ENCODE data around the gene HOMEZ. TPM values are rescaled to one million over a fixed set of nuclear protein-coding genes. Genes with fewer than 3 reads are reported as not detected.

Gene HOMEZ
- total and polyA plus RNA-seq, 2 of the 8 experiments (the other 6 are each of a cell fraction or from before 2014, with no cell fraction given): 9.1 to 15.9 TPM

DNA sequence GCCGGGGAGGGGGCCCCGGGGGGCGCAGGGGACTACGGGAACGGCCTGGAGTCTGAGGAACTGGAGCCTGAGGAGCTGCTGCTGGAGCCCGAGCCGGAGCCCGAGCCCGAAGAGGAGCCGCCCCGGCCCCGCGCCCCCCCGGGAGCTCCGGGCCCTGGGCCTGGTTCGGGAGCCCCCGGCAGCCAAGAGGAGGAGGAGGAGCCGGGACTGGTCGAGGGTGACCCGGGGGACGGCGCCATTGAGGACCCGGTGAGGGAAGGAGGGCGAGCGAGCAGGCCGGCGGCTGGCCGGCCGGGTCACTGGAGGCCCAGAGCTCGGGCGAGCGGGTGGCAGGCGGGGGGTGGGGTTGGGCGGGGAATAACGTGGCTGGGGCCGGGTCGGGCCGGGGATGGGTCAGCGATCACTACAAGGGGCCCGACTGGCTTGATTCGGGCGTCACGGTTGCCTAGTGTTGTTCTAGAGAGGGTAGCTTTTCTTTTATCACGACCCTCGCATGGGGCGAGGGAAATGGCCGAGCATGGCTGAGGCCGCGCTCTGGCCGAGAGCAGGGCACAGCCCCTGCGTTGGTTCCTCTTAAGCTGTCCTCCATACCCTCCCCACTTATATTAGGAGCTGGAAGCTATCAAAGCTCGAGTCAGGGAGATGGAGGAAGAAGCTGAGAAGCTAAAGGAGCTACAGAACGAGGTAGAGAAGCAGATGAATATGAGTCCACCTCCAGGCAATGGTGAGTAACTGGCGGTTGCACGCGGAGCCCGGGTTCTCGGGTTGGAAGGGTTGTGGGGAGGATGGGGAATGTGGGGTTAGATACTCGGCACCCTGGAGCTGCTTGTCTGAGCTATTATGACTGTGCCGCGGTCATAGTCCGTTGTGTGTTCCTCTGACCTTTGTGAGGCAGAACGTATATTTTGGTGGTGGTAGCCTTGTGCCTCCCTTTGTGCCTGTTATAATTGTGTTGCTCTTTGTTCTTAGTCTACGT, 35.9 kb upstream of the HOMEZ start:
- peak overlapping the region; percentile 18; the same call in 1 of the 2 replicates for H2BK12ac ChIP-seq (ENCODE audit: low read depth, low read length)
- peak overlapping the region; percentile 89 for H4K5ac ChIP-seq (ENCODE audit: insufficient read length, low read depth, low read length)
- no peak overlapping the region for H2AFZ ChIP-seq (ENCODE audit: low read length)
- peaks cover 10% of the 10 kb centered on the region; the same call in 1 of the 2 replicates for H3K79me1 ChIP-seq (ENCODE audit: low read depth, low read length)
- 3% methylated on average over 36 of the region's 64 CpGs; no CpG with 5 or more reads in 1 of the 2 experiments for WGBS, 2 experiments (ENCODE audit: extremely low coverage in 1 of 2, insufficient coverage in 1 of 2, insufficient read length in 1 of 2, insufficient replicate concordance in 2 of 2, low coverage in 1 of 2, low lambda C conversion rate in 2 of 2, missing lambda C conversion rate in 1 of 2)
- peak overlapping the region; percentile 79 for H4K91ac ChIP-seq (replicated peaks; ENCODE audit: insufficient read length, low read length)
- no peaks in the 10 kb centered on the region for H3K9me3 ChIP-seq (ENCODE audit: insufficient read depth in 2 of 2, low read depth in 1 of 2, low read length in 1 of 2)
- H3K18ac ChIP-seq (ENCODE audit: extremely low read depth, low read length): peak overlapping the region; percentile 43; the same call in 1 of the 2 replicates
- H2BK15ac ChIP-seq (ENCODE audit: low read length): no peak overlapping the region
- H3K4me1 ChIP-seq (replicated peaks in 1 of 4; ENCODE audit: control insufficient read depth in 3 of 4, insufficient read depth in 4 of 4, low read length in 3 of 4): peaks cover 0 to 6% (median 2%) of the 10 kb centered on the region in 4 experiments; a peak in 6 of 7 replicates
- H3K4ac ChIP-seq (replicated peaks; ENCODE audit: insufficient read length, low read depth, low read length): no peak overlapping the region
- peak overlapping the region; percentile 36 for H2BK5ac ChIP-seq (ENCODE audit: low read depth, low read length)
- ChIA-PET CTCF (ENCODE audit: partially characterized antibody) (interaction anchor here (0.7 to 3.8 kb wide), 28 partner anchors 9 to 262 kb away, joined by 3 to 28 read pairs (median 3); partner anchors contain the start of genes BCL2L2 and SLC22A17), POLR2A (ENCODE audit: partially characterized antibody) (interaction anchor here (0.5 to 4.7 kb wide), 38 partner anchors 8 to 456 kb away, joined by 3 to 48 read pairs (median 5); partner anchors contain the start of genes ACIN1, AP1G2, BCL2L2 and CMTM5)
- peak overlapping the region; percentile 96 to 100 (median 99) for H3K4me3 ChIP-seq (ENCODE audit: extremely low read depth in 1 of 4, insufficient read depth in 2 of 4, low read depth in 3 of 4, low read length in 4 of 4)
- peak overlapping the region; percentile 83 for H3K27ac ChIP-seq (ENCODE audit: low read depth, low read length)
- no peaks in the 10 kb centered on the region for H4K20me1 ChIP-seq (replicated peaks in 1 of 2; ENCODE audit: control insufficient read depth in 1 of 2, insufficient read depth in 2 of 2, low read length in 2 of 2)
- H3K9ac ChIP-seq (replicated peaks in 1 of 4; ENCODE audit: extremely low read depth in 1 of 4, low read depth in 3 of 4, low read length in 3 of 4): peak overlapping the region; percentile 92 to 98 (median 96)
- H3K27me3 ChIP-seq (replicated peaks in 1 of 4; ENCODE audit: control insufficient read depth in 3 of 4, extremely low read depth in 1 of 4, insufficient read depth in 3 of 4, low read length in 3 of 4): no peaks in the 10 kb centered on the region
- FAIRE-seq (no peak), DNase-seq (ENCODE audit: low read depth in 1 of 2, low spot score in 2 of 2) (peak in 1 of 2 experiments; percentile 63)
- H3K23ac ChIP-seq (ENCODE audit: insufficient read length): no peak overlapping the region
- H3K56ac ChIP-seq (replicated peaks; ENCODE audit: insufficient read length, low read depth, low read length): peak overlapping the region; percentile 71
- no peak overlapping the region for H3K14ac ChIP-seq (ENCODE audit: insufficient read length)
- no peak overlapping the region for H2BK120ac ChIP-seq (replicated peaks; ENCODE audit: low read depth, low read length)
- peaks cover 9 to 35% (median 24%) of the 10 kb centered on the region in 4 experiments; a peak in 7 of 8 replicates for H3K36me3 ChIP-seq (ENCODE audit: control insufficient read depth in 2 of 4, insufficient read depth in 4 of 4, low read length in 3 of 4)
- H2AK5ac ChIP-seq (ENCODE audit: low read depth, low read length): peak overlapping the region; percentile 90
- peaks cover 11 to 17% of the 10 kb centered on the region in 2 experiments for H3K79me2 ChIP-seq (ENCODE audit: control insufficient read depth in 1 of 2, insufficient read depth in 2 of 2, low read length in 2 of 2)
- no peak overlapping the region for H2BK20ac ChIP-seq (ENCODE audit: low read length)
- H3K23me2 ChIP-seq (ENCODE audit: low read depth, low read length): peaks cover 10% of the 10 kb centered on the region
- H3K4me2 ChIP-seq (ENCODE audit: insufficient read depth in 1 of 2, low read depth in 2 of 2, low read length in 2 of 2): peak overlapping the region; percentile 87 to 96
- peak overlapping the region; percentile 99; the same call in 1 of the 2 replicates for H4K8ac ChIP-seq (ENCODE audit: extremely low read depth, insufficient read depth, low read length)

Measured in H1 (cell line).